ENCODE results near the gene POLE2. TPM values are rescaled to one million over a fixed set of nuclear protein-coding genes. Genes with fewer than 3 reads are reported as not detected.

The POLE2 gene
- total RNA-seq, 1 experiment from 2014 or later, result 11.5 TPM

DNA sequence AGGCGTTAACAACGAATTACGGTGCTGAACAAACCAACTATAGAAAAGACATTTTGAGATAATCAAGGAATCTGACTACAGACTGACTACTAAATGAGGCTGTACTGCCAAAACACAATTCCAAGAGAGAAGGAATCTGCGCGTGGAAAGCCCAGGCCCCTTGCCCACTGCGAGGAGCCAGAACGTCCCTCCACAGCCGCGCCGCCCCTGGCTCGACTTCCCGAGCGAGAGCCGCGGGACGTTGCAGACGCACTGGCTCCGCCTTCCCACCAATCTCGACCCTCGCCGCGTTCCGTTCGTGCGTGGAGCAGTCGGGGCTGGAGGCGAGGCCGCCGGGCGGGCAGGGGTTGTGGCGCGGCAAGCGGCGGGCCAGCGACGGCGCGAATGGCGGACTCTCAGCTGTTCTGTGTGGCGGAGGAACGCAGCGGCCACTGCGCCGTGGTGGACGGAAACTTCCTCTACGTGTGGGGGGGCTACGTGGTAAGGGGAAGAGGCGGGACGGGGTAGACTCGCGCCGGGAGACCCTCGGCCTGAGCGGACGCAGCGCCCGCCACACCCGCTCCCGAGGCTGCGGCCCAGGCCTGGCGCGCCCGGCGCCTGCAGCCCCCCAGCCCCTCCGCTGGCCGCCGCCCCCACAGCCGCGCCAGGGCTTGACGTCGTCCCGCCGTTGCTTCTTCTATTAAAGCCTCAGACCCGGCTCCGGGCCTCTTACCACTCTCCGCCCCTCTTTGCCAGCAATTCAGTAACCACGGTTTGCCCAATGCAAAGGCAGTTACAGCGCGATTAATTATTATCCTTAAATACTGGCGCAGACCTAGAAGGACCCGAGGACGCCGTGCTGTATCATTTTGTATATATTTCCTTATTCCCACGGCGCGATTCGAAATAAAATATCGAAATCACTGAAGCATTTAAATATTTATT, 5.1 kb upstream of the POLE2 start, which contains the start of gene KLHDC1:
Gene KLHDC1 (plus strand): TSS at position 310 of the 924 bp plus-strand sequence. CDS start 75 bp downstream, at position 385.
- POLR2A ChIA-PET (ENCODE audit: unreplicated experiment), result interaction anchor here (0.6 kb wide), 1 partner anchor 59 kb away, joined by 5 read pairs; no protein-coding TSS in a partner anchor
- Histone ChIP-seq H2AFZ (peak within 1 kb of the TSS; percentile 94), H3K27ac (no peak within 1 kb of the TSS), H3K4me1 (replicated peaks; ENCODE audit: insufficient read depth) (no peaks in the 10 kb centered on the region), H3K4me3 (peak within 1 kb of the TSS; percentile 73), H3K4me2 (peak within 1 kb of the TSS; percentile 74), H4K20me1 (ENCODE audit: insufficient read depth) (no peaks in the 10 kb centered on the region), H3K9me3 (ENCODE audit: insufficient read depth, low read depth) (no peaks in the 10 kb centered on the region), H3K79me2 (ENCODE audit: low read depth) (no peaks in the 10 kb centered on the region), H3K9me2 (ENCODE audit: insufficient read depth) (no peaks in the 10 kb centered on the region), H3K27me3 (ENCODE audit: insufficient read depth, low read depth) (no peaks in the 10 kb centered on the region), H3K36me3 (ENCODE audit: low read depth) (no peaks in the 10 kb centered on the region), H3F3A (ENCODE audit: insufficient read depth, low read depth) (peaks cover 18% of the 10 kb centered on the region; the same call in 1 of the 2 replicates)
- TSS peak; percentile 39 for BruUV-seq (replicated peaks)
- CTCF ChIA-PET, result interaction anchor here (0.6 to 0.7 kb wide), 2 partner anchors 56 to 74 kb away, joined by 3 to 11 read pairs; no protein-coding TSS in a partner anchor
- DNase-seq, result peak in 1 of 2 experiments; percentile 50
- intact Hi-C loops (cut with micrococcal nuclease; ENCODE audit: unreplicated experiment), result loop anchor here (1.0 kb wide), 1 partner anchor 74 kb away; no protein-coding TSS in a partner anchor
- TF ChIP-seq, protein P1, sequence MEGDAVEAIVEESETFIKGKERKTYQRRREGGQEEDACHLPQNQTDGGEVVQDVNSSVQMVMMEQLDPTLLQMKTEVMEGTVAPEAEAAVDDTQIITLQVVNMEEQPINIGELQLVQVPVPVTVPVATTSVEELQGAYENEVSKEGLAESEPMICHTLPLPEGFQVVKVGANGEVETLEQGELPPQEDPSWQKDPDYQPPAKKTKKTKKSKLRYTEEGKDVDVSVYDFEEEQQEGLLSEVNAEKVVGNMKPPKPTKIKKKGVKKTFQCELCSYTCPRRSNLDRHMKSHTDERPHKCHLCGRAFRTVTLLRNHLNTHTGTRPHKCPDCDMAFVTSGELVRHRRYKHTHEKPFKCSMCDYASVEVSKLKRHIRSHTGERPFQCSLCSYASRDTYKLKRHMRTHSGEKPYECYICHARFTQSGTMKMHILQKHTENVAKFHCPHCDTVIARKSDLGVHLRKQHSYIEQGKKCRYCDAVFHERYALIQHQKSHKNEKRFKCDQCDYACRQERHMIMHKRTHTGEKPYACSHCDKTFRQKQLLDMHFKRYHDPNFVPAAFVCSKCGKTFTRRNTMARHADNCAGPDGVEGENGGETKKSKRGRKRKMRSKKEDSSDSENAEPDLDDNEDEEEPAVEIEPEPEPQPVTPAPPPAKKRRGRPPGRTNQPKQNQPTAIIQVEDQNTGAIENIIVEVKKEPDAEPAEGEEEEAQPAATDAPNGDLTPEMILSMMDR (conservative IDR thresholded peaks at IDR 0.05), result no peak
- TF ChIP-seq EZH2 (IDR thresholded peaks at IDR 0.05; ENCODE audit: low read depth), result no peak

DNA sequence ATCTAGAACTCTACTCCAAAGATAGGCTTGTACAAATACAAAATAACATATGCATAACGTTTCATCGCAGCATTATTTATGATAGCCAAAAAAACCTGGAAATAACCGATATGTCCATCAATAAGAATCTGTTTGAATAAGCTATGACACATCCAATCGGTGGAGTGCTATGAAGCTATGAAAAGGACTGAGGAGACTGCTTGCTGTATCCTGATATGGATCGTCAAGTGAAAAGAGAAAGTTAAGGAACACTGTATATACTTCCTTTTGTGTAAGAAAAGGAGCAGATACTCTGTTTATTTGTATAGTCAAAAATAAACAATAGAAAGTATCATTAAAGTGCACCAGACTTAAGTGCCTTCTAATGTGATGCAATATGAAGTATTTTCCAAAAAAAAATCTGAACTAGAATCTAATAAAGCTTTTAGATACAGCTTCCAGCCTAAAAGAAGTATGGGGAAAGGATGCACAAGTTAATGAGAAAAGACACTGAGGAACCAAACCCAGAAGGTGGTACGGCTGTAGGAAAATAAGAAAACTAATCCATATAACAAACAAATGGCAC, 4.3 kb upstream of the POLE2 start:
- no TSS peak for BruUV-seq (replicated peaks)
- intact Hi-C loops (cut with micrococcal nuclease; ENCODE audit: unreplicated experiment), result no loop called here
- Histone ChIP-seq H3F3A (ENCODE audit: insufficient read depth, low read depth) (peaks cover 18% of the 10 kb centered on the region; the same call in 1 of the 2 replicates), H3K9me3 (ENCODE audit: insufficient read depth, low read depth) (no peaks in the 10 kb centered on the region), H3K27me3 (ENCODE audit: insufficient read depth, low read depth) (no peaks in the 10 kb centered on the region), H3K4me3 (peak overlapping the region; percentile 73), H2AFZ (peak overlapping the region; percentile 94), H3K79me2 (ENCODE audit: low read depth) (no peaks in the 10 kb centered on the region), H4K20me1 (ENCODE audit: insufficient read depth) (no peaks in the 10 kb centered on the region), H3K4me2 (peak overlapping the region; percentile 74), H3K27ac (no peak overlapping the region), H3K4me1 (replicated peaks; ENCODE audit: insufficient read depth) (no peaks in the 10 kb centered on the region), H3K9me2 (ENCODE audit: insufficient read depth) (no peaks in the 10 kb centered on the region), H3K36me3 (ENCODE audit: low read depth) (no peaks in the 10 kb centered on the region)
- ChIA-PET CTCF (interaction anchor here (0.6 kb wide), 1 partner anchor 55 kb away, joined by 3 read pairs; no protein-coding TSS in a partner anchor), POLR2A (ENCODE audit: unreplicated experiment) (interaction anchor here (0.6 kb wide), 1 partner anchor 58 kb away, joined by 5 read pairs; no protein-coding TSS in a partner anchor)
- no peak for TF ChIP-seq EZH2 (IDR thresholded peaks at IDR 0.05; ENCODE audit: low read depth)
- TF ChIP-seq, protein P1 (conservative IDR thresholded peaks at IDR 0.05), result no peak
- DNase-seq, result no peak

DNA sequence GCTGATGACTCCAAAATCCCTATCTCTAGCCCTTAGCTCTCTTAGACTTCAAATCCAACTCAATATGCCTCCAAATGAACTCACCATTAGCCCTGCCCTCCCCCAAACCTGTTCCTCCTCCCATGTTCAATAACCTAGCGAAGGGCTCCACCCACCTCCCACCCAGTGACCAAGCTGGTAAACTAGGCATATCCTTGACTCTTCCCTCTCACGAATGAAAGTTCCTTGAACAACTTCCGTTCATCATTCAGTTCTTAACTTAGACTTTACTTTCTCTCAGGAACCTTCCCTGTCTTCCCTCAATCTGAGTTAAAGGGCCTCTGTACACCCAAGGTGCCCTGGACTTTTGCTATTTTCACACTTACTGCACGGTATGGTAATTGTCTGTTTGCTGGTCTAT, 3.0 kb upstream of the POLE2 start:
- H2AFZ ChIP-seq, result no peak overlapping the region
- POLR2A ChIA-PET (ENCODE audit: unreplicated experiment), result no interaction called here
- no peaks in the 10 kb centered on the region for H3K4me1 ChIP-seq (replicated peaks; ENCODE audit: insufficient read depth)
- DNase-seq, result no peak
- BruUV-seq (replicated peaks), result no TSS peak
- no peak overlapping the region for H3K4me3 ChIP-seq
- H3K36me3 ChIP-seq (ENCODE audit: low read depth), result no peaks in the 10 kb centered on the region
- peaks cover 18% of the 10 kb centered on the region; the same call in 1 of the 2 replicates for H3F3A ChIP-seq (ENCODE audit: insufficient read depth, low read depth)
- H3K27ac ChIP-seq, result no peak overlapping the region
- TF ChIP-seq EZH2 (IDR thresholded peaks at IDR 0.05; ENCODE audit: low read depth), result no peak
- TF ChIP-seq, protein P1 (conservative IDR thresholded peaks at IDR 0.05), result no peak
- intact Hi-C loops (cut with micrococcal nuclease; ENCODE audit: unreplicated experiment), result no loop called here
- H3K79me2 ChIP-seq (ENCODE audit: low read depth), result 0 out of 2 replicates have a peak, but pooled peaks cover 8% of the 10 kb centered on the region
- H3K9me3 ChIP-seq (ENCODE audit: insufficient read depth, low read depth), result no peaks in the 10 kb centered on the region
- CTCF ChIA-PET, result no interaction called here
- H3K9me2 ChIP-seq (ENCODE audit: insufficient read depth), result no peaks in the 10 kb centered on the region
- no peaks in the 10 kb centered on the region for H4K20me1 ChIP-seq (ENCODE audit: insufficient read depth)
- no peak overlapping the region for H3K4me2 ChIP-seq
- no peaks in the 10 kb centered on the region for H3K27me3 ChIP-seq (ENCODE audit: insufficient read depth, low read depth)
